BE2C (cell line): ENCODE results near the gene SLC35G3.
"Not testable (repeated sequence)": the region's sequence is repeated elsewhere in the genome, so short reads cannot be mapped to it uniquely, and the experiment has no call there.

Experiments used
- DNase-seq: peaks from one replicate; pipeline ENCODE4 v3.0.0-alpha.2; 2020
- H3K27me3 ChIP-seq: fragments of 250-450 bp; sonication (Bioruptor Pico); 2 replicates; pipeline ENCODE4 v1.5.1; 2020; ENCODE audit warnings: mild to moderate bottlenecking
- H3K36me3 ChIP-seq: fragments of 250-450 bp; sonication (Bioruptor Pico); 2 replicates; pipeline ENCODE4 v1.5.1; 2020; ENCODE audit warnings: mild to moderate bottlenecking
- H3K4me1 ChIP-seq: fragments of 250-450 bp; sonication (Bioruptor Pico); 2 replicates; pipeline ENCODE4 v1.5.1; 2020
- H3K4me3 ChIP-seq: 2 replicates; pipeline ENCODE4 v1.5.1; 2011; ENCODE audit warnings: low read depth, low read length
- H3K9me3 ChIP-seq: fragments of 250-450 bp; sonication (Bioruptor Pico); 2 replicates; pipeline ENCODE4 v1.5.1; 2020
- CTCF ChIP-seq: IDR thresholded peaks from 2 replicates; pipeline ENCODE4 v1.5.1; 2012; ENCODE audit warnings: mild to moderate bottlenecking, low read depth, low read length

SLC35G3 gene

DNA sequence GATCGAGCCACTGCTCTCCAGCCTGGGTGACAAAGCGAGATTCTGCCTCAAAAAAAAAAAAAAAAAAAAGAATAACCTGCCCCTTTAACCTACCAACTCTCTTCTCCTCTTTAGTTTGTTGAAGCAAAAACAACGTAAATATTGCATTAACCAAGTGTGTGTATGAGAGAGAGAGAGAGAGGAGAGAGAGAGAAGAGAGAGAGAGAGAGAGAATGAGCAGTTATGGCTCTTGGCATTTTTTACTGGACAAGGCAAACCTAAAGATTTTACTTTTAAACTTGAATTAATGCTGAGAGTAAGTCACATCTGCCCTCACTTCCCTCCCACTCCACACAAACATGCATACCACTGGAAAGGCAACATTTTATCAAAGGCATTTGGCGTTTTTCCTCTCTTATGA is 45.6 kb upstream of the SLC35G3 start:
- Histone ChIP-seq H3K4me1 (no peaks in the 10 kb centered on the region), H3K27me3 (peaks cover 47% of the 10 kb centered on the region), H3K9me3 (no peaks in the 10 kb centered on the region), H3K4me3 (no peak overlapping the region), H3K36me3 (no peaks in the 10 kb centered on the region)
- no peak for DNase-seq
- TF ChIP-seq CTCF: no peak

GRCh38 chr17:35238821-35239220 is 44.6 kb upstream of the SLC35G3 start:
- Histone ChIP-seq H3K4me1 (no peaks in the 10 kb centered on the region), H3K4me3 (no peak overlapping the region), H3K27me3 (peaks cover 37% of the 10 kb centered on the region), H3K36me3 (no peaks in the 10 kb centered on the region), H3K9me3 (no peaks in the 10 kb centered on the region)
- DNase-seq: no peak
- no peak for TF ChIP-seq CTCF

DNA sequence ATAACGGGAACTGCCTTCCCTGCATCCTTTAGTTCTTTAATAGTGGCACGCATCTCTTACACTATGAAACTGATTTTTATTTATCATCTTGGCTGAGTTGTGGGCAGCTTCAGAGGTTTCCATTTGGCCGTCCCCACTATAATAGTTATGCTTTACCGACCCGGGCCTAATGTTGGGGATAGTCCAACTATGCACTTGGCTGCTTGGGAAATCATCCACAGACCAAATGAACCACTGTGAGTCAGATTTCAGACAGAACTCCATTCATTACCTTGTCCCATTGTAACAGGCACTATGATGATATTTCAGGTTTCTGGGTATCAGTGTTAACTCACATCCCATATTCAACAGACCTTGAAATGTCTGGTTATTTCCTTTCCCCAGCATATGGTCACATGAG is 42.6 kb upstream of the SLC35G3 start:
- Histone ChIP-seq H3K4me1 (no peaks in the 10 kb centered on the region), H3K4me3 (no peak overlapping the region), H3K9me3 (no peaks in the 10 kb centered on the region), H3K36me3 (no peaks in the 10 kb centered on the region), H3K27me3 (peaks cover 17% of the 10 kb centered on the region)
- TF ChIP-seq CTCF: no peak
- DNase-seq: no peak

- Histone ChIP-seq H3K4me1 (no peaks in the 10 kb centered on the region), H3K4me3 (no peak overlapping the region), H3K27me3 (peaks cover 10% of the 10 kb centered on the region), H3K36me3 (no peaks in the 10 kb centered on the region), H3K9me3 (no peaks in the 10 kb centered on the region)
- no peak for DNase-seq
- TF ChIP-seq CTCF: no peak
These were observed 41.7 kb upstream of the SLC35G3 start for GRCh38 chr17:35235917-35236316.

- no peaks in the 10 kb centered on the region for H3K36me3 ChIP-seq
- H3K4me1 ChIP-seq: no peaks in the 10 kb centered on the region
- no peak overlapping the region for H3K4me3 ChIP-seq
- no peaks in the 10 kb centered on the region for H3K9me3 ChIP-seq
- TF ChIP-seq CTCF: no peak
- no peak for DNase-seq
- peaks cover 13% of the 10 kb centered on the region; the same call in 1 of the 2 replicates for H3K27me3 ChIP-seq
These were observed 41.1 kb upstream of the SLC35G3 start for GRCh38 chr17:35235289-35235688.

- not testable (repeated sequence) for H3K9me3 ChIP-seq, H3K4me3 ChIP-seq
These were observed 40.1 kb upstream of the SLC35G3 start for GRCh38 chr17:35234315-35234714.

DNA sequence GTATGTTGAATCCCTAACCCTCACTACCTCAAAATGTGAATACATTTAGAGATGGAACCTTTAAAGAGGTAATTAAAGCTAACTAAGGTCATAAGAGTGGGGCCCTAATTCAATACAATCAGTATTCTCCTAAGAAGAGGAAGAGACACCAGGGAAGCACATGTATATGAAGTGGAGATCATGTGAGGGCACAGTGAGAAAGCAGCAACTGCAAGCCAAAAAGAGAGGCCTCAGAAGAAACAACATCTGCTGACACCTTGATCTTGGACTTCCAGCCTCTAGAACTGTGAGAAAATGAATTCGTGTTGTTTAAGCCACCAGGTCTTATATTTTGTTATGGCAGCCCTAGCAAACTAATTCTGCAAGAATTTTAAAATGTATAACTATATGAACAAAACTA is 35.4 kb upstream of the SLC35G3 start:
- Histone ChIP-seq H3K4me3 (no peak overlapping the region), H3K27me3 (peaks cover 27% of the 10 kb centered on the region), H3K4me1 (no peaks in the 10 kb centered on the region), H3K9me3 (no peaks in the 10 kb centered on the region), H3K36me3 (no peaks in the 10 kb centered on the region)
- TF ChIP-seq CTCF: no peak
- no peak for DNase-seq

More at GRCh38 chr17:35234315-35234714, 40.1 kb upstream of the SLC35G3 start:
- peaks cover 14% of the 10 kb centered on the region; the same call in 1 of the 2 replicates for H3K27me3 ChIP-seq
- not testable (repeated sequence) for DNase-seq, H3K36me3 ChIP-seq, H3K4me1 ChIP-seq
